Suprapubic skin (tissue), 3 donors: ENCODE measurements around the gene TMEM258.

Source experiments
- POLR2AphosphoS5 ChIP-seq, 3 donors: sonication (generic); formaldehyde crosslinking; IDR thresholded peaks; one replicate each; pipeline ENCODE4 v1.6.1; 2017; ENCODE audit warnings: antibody characterized with exemption in 3 of 3
- TF ChIP-seq, protein P1 (sequence below), 2 donors: fragments of 200-600 bp in 1 of 2; fragments of 450-650 bp in 1 of 2; sonication (generic) in 1 of 2; IDR thresholded peaks; one replicate each; pipeline ENCODE4 v1.5.1; 2016 to 2019; ENCODE audit warnings: antibody characterized with exemption in 2 of 2, mild to moderate bottlenecking in 1 of 2, moderate library complexity in 1 of 2

DNA sequence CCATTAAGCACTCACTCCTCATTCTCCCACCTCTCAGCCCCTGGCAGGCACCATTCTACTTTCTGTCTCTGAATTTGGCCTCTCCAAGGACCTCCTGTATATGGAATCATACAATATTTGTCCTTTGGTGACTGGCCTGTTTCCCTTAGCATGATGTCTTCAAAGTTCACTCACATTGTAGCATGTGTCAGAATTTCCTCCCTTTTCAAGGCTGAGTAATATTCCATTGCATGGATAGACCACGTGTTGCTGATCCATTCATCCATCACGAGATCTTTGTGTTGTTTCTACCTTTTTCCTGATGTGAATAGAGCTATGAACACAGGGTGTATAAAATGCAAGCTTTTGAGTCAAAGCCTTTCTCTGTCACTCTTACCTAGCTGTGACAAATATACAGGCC, 47.3 kb upstream of the TMEM258 start:
- no peak for TF ChIP-seq POLR2AphosphoS5 (IDR thresholded peaks at IDR 0.05)
- TF ChIP-seq, protein P1, sequence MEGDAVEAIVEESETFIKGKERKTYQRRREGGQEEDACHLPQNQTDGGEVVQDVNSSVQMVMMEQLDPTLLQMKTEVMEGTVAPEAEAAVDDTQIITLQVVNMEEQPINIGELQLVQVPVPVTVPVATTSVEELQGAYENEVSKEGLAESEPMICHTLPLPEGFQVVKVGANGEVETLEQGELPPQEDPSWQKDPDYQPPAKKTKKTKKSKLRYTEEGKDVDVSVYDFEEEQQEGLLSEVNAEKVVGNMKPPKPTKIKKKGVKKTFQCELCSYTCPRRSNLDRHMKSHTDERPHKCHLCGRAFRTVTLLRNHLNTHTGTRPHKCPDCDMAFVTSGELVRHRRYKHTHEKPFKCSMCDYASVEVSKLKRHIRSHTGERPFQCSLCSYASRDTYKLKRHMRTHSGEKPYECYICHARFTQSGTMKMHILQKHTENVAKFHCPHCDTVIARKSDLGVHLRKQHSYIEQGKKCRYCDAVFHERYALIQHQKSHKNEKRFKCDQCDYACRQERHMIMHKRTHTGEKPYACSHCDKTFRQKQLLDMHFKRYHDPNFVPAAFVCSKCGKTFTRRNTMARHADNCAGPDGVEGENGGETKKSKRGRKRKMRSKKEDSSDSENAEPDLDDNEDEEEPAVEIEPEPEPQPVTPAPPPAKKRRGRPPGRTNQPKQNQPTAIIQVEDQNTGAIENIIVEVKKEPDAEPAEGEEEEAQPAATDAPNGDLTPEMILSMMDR (IDR thresholded peaks at IDR 0.05), result no peak
